CD4-positive, alpha-beta T cell treated with Interleukin-17A for 1 hour (primary cell): Measurements from ENCODE around the gene IFNG-AS1.

Experiments used
- DNase-seq: peaks from one replicate; pipeline ENCODE4 v3.0.0-alpha.2; 2020

The IFNG-AS1 gene

GRCh38 chr12:68040450-68041075 lies 51.3 kb downstream of the IFNG-AS1 start:
- DNase-seq: peak; percentile 78

GRCh38 chr12:68042212-68042699 lies 53.0 kb downstream of the IFNG-AS1 start:
- DNase-seq: peak; percentile 30

GRCh38 chr12:68043435-68043834 lies 54.2 kb downstream of the IFNG-AS1 start:
- no peak for DNase-seq

- DNase-seq: no peak
Observed at GRCh38 chr12:68048648-68049297, 59.5 kb downstream of the IFNG-AS1 start.

- DNase-seq: no peak
Observed at GRCh38 chr12:68056300-68056699, 67.1 kb downstream of the IFNG-AS1 start.

- no peak for DNase-seq
Observed at GRCh38 chr12:68063900-68064590, 74.8 kb downstream of the IFNG-AS1 start.

- DNase-seq: no peak
Observed at GRCh38 chr12:68065163-68065562, 75.9 kb downstream of the IFNG-AS1 start.

- no peak for DNase-seq
Observed at GRCh38 chr12:68065687-68066086, 76.4 kb downstream of the IFNG-AS1 start.

GRCh38 chr12:68067762-68068376 lies 78.6 kb downstream of the IFNG-AS1 start:
- DNase-seq: no peak

GRCh38 chr12:68069275-68069674 lies 80.0 kb downstream of the IFNG-AS1 start:
- DNase-seq: no peak
